Activated CD4-positive, alpha-beta T cell treated with anti-CD3 and anti-CD28 coated beads, Interleukin-2, Interleukin-4, amounts not matched to agents 100 ng/mL and 50 ng/mL, durations not matched to agents 16 hours and 8 hours (primary cell): Measurements from ENCODE around the gene MAN2B2.

Experiments
- DNase-seq: peaks from one replicate; pipeline ENCODE4 v3.0.0-alpha.2; 2020; ENCODE audit warnings: low spot score

Gene MAN2B2

DNA sequence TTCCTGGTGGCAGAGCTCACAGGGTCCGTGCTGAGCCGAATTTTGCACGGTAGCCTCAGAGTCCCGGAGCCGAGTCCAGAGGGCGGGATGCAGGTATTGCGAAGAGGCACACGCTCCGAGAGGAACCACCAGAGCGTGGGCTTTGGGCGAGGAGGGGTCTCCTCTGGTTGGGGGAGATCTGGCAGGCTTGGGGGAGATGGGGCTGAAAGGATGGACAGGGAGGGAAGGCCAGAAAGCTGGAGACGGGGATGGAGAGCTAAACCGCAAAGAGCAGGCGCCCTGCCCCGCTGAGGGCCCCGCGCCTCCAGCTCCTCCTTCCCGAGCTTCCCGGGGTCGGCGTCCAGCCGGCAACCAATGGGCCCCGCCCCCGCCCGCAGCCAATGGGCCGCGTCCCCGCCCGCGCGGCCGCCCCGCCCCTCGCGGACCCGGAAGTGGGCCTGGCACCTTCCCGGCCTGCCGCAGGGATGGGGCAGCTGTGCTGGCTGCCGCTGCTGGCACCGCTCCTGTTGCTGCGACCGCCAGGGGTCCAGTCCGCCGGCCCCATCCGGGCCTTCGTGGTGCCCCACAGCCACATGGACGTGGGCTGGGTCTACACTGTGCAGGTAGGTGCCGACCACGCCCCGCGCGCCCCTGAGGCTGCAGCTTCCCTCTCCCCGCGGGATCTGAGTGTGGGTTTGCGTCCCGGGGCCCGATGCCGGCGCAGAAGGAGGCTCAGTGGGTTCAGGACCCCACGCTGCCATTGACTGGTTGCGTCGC is at the start of gene MAN2B2:
Gene MAN2B2, plus strand, starts transcription at position 443 of the 756 bp plus-strand sequence. Its CDS starts 22 bp downstream, at position 465.
- peak; percentile 83 for DNase-seq

DNA sequence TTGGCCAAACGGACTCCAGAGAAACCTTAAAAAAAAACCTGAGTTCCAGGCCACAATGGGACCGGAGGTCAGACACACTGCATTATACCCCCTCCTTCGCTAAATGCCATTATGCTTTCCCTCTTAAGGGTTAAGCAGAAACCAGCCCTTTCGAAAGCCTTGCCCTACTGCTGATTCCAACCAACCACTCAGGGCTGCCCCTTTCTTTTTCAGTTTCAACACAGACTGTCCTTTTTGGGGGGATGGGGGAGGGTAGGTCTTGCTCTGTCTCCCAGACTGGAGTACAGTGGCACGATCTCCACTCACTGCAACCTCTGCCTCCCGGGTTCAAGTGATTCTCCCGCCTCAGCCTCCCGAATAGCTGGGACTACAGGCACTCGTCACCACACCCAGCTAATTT is 49.5 kb upstream of the MAN2B2 start:
- DNase-seq = no peak

DNA sequence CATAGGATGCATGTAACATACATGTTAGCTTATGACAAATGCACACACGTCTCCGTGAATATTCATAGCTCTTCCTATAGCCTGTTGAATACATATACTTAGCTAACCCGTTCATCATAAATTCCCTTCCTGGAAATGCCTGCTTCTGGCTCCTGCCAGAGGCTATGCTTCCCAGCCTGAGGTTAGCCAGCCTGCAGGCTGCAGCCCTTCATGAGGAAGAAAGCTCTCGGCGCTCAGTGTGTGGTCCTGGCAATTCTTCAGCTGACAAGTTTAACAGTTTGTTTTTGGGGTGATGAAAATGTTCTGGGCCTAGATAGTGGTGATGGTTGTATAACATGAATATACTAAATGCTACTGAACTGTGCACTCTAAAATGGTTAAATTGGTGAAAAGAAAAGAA is 48.8 kb upstream of the MAN2B2 start:
- no peak for DNase-seq

DNA sequence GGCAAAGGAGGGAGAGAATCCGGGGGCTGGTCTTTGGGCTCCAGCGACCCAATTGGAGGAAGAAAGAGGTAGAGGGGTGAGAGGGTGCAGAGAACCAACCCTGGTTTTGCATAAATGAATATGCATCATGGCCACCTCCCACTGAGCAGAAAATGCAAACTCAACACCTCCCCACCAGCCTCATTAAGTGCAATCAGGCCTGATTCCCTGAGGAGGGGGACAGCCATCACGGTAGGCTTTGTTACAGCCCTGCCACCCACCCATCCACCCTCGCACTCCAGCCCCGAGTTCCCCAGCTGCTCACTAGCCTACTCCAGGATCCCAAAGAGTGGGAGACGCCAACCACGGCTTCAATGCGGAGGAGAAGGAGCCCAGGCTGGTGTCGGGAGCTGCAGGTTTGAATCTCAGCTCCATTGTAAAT is 48.3 kb upstream of the MAN2B2 start:
- no peak for DNase-seq

GRCh38 chr4:6527259-6527658 is 47.7 kb upstream of the MAN2B2 start:
- no peak for DNase-seq

GRCh38 chr4:6527683-6528595 is 47.0 kb upstream of the MAN2B2 start:
- no peak for DNase-seq

GRCh38 chr4:6529021-6529420 is 46.0 kb upstream of the MAN2B2 start:
- no peak for DNase-seq

DNA sequence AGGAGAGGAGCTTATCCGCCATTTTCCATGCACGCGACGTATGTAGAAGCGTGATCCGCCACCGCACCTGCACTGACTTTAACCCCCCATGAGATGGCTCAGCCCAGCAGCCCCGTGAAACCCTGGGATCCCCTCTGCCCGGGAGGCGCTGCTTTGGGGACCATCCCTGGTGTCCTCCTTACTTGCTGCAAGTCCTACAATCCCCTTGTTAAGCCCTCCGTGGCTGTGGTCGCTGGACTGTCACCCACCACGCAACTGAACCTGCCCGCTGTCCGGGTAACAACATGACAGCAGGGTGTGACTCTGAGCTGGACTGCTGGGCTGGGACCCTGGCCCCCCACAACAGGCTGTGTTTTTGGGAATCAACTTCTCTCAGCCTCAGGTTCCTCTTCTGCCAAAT is 44.7 kb upstream of the MAN2B2 start:
- no peak for DNase-seq

- DNase-seq = no peak
These were observed 44.0 kb upstream of the MAN2B2 start for GRCh38 chr4:6530964-6531363.

DNA sequence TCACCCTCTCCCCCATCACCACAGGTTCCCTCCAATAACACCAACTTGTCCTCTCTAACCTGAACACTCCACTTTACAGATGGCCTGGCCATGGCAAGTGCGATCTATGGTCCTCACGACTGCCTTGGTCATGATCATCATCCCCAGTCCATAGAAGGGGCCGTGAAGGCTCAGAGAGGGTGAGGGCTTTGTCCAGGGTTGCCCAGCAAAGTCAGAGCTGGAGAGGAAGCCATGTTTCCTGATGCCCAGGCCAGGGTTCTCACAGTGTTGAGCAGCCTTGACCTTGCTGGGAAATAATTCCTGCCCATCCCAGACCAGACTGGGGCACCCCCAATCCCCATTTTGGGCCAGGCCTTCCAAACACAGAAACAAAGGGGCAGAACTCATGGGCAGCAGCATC is 42.9 kb upstream of the MAN2B2 start:
- no peak for DNase-seq

GRCh38 chr4:6532658-6533057 is 42.3 kb upstream of the MAN2B2 start:
- no peak for DNase-seq

- no peak for DNase-seq
These were observed 40.9 kb upstream of the MAN2B2 start for GRCh38 chr4:6534050-6534449.

DNA sequence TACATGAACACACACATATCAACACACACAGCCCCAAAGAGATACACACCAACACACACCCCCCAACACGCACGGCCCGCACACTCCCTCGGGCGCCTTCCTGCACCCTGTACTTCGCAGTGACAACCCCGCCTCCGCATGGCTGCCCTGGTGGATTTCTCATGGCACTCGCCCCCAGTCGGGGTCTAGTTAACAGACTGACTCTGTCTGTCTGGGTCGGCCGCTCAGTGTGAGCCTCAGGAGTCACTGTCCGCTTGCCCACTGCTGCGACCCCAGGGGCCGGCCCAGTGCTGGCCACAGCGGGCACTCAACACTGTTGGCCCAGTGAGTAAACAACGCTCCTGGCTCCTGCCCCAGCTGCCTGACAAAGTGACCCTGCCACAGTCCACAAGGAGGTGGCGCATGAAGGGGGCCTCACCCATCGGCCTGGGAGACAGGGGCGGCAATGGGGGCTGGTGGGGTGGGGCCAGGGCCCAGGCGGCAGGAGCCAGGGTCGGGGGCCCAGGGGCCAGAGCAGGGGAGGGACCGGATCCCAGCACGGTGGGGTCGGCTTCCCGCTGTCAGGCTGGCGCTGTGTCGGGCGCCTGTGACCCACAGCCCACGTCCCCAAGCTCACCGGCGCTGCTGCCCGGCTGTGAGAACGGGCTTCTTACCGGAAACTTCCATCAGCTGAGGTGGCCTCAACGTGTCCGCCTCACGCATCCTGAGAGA is 40.2 kb upstream of the MAN2B2 start:
- no peak for DNase-seq

- no peak for DNase-seq
These were observed 39.7 kb upstream of the MAN2B2 start for GRCh38 chr4:6535329-6535692.

DNA sequence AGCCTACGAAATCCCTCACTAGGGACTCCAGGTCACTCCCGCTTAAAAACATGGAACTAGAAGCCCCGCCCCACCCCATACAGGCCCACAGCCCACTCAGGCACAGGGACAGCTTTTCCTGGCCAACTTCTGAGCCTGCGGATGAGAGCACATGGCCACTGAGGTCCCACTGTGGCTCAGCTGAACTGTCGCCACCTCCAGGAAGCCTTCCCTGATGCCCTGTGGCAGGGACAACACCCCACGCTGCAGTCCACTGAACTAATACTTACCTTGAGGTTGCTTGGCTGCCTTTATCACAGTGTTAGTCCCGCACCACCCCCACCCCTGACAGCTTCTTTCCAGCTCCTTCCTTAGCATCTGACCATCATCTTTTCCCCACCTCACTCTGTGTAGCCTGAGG is 39.3 kb upstream of the MAN2B2 start:
- DNase-seq = no peak

- DNase-seq = no peak
These were observed 36.9 kb upstream of the MAN2B2 start for GRCh38 chr4:6538111-6538510.

DNA sequence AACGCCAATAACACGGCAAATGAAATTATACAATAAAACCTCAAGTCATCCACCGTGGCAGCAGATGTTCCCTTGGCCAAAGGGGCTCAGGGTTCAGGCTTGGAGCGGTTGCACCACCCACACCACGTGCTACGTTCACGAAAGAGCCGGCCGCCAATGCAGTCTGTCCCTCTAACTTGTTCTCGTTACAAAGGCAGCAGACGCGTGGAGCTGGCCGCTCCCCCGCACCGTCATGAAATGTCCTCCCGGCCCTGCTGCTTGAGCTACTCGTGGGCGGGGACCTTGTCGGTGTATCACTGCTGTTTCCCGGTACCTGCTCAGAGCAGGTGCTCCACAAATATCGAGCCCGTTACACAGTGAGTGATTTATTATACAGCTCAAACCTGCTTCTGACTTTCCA is 36.4 kb upstream of the MAN2B2 start:
- no peak for DNase-seq

- no peak for DNase-seq
These were observed 35.8 kb upstream of the MAN2B2 start for GRCh38 chr4:6539009-6539764.

DNA sequence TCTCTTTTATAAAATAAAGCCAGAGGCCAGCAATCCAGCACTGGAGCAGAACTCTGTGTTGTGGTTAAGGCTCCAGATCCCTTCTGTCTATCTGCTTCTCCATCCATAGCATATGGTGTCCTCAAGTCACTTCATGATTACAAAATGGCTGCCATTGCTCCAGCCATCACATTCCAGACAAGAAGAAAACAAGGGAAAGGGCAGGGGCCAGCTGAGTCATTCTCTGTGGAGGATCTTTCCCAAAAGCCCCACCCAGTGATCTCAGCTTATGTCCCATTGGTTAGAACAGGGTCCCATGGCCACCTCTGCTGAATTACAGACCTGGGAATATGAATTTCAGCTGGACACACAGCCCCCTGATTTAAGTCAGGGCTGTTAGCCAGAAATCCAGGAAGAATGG is 34.1 kb upstream of the MAN2B2 start:
- DNase-seq = no peak

GRCh38 chr4:6541789-6542188 is 33.2 kb upstream of the MAN2B2 start:
- DNase-seq = no peak

- no peak for DNase-seq
These were observed 32.0 kb upstream of the MAN2B2 start for GRCh38 chr4:6542951-6543350.

- DNase-seq = no peak
These were observed 28.9 kb upstream of the MAN2B2 start for GRCh38 chr4:6546091-6546490.
